ENCODE results near the gene WIZ.
A peak's percentile ranks its signal among the peaks of the same experiment; 100 is the strongest.
"Not testable (repeated sequence)": the region's sequence is repeated elsewhere in the genome, so short reads cannot be mapped to it uniquely, and the experiment has no call there.

The WIZ gene

DNA sequence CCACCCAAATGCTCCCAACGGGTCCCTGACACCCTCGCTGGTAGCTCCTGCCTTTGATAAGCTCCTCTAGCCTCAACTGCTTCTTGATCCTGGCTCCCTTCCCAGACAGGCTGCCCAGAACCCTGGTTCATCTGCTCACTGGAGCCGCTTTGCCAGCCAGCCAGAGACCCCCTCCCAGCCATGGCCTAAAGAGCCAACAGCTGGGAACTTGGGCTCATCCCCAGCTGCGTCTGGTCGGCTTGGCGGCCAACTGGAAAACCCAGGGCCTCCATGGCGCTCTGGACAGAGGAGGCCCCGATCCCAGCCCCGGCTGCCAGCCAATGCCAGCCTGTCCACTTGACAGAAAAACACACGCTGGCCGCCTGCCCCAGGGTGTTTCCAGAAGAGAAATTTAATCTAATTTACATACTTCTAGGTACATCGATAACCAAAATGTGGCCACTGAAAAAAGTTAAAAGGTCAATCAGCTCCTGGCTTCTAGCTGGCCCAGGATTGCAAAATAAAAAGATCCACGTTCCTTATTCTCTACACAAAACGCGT lies 28.0 kb downstream of the WIZ start:
- Histone ChIP-seq H3K4me1 (ENCODE audit: control insufficient read depth, insufficient read depth, low read length, unreplicated experiment) (peaks cover 7% of the 10 kb centered on the region), H3K27me3 (ENCODE audit: insufficient read depth, low read length) (no peaks in the 10 kb centered on the region), H2AFZ (ENCODE audit: low read length, unreplicated experiment) (no peak overlapping the region), H3K36me3 (ENCODE audit: insufficient read depth, low read length) (peaks cover 29% of the 10 kb centered on the region; the same call in 1 of the 2 replicates), H3K27ac (ENCODE audit: low read depth, low read length) (no peak overlapping the region), H3K4me3 (ENCODE audit: low read depth, low read length) (no peak overlapping the region), H3K79me2 (ENCODE audit: control insufficient read depth, insufficient read depth, low read length, unreplicated experiment) (peaks cover 20% of the 10 kb centered on the region)

DNA sequence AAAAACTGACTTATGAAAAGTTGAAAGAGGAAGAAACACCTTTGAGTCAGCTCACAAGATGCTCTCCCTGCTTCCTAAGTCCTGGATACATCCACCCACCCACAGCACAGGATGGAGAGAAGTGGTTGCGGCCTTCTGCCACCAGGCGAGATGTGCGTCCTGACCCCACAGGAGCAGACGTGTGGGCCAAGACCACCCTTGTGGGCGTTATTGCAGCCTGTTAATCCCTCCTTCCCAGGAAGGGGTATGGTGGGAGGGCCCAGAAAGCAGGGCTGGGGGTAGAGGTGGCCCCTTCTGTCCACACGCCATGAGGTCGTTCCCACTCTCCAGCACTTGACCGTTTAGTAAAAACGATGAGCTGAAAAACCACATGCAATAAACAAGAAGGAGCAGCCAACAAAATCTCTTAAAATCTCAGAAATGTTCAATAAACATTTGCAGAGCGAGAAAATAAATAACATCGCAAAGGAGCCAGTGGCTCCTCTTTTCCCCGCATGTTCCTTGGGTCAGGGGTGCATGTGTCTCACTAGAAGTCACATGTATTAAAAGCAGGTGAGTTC lies 28.5 kb downstream of the WIZ start:
- Histone ChIP-seq H3K27me3 (ENCODE audit: insufficient read depth, low read length) (no peaks in the 10 kb centered on the region), H2AFZ (ENCODE audit: low read length, unreplicated experiment) (no peak overlapping the region), H3K4me3 (ENCODE audit: low read depth, low read length) (no peak overlapping the region), H3K79me2 (ENCODE audit: control insufficient read depth, insufficient read depth, low read length, unreplicated experiment) (peaks cover 26% of the 10 kb centered on the region), H3K36me3 (ENCODE audit: insufficient read depth, low read length) (peaks cover 23% of the 10 kb centered on the region; the same call in 1 of the 2 replicates), H3K27ac (ENCODE audit: low read depth, low read length) (no peak overlapping the region), H3K4me1 (ENCODE audit: control insufficient read depth, insufficient read depth, low read length, unreplicated experiment) (peaks cover 9% of the 10 kb centered on the region)

DNA sequence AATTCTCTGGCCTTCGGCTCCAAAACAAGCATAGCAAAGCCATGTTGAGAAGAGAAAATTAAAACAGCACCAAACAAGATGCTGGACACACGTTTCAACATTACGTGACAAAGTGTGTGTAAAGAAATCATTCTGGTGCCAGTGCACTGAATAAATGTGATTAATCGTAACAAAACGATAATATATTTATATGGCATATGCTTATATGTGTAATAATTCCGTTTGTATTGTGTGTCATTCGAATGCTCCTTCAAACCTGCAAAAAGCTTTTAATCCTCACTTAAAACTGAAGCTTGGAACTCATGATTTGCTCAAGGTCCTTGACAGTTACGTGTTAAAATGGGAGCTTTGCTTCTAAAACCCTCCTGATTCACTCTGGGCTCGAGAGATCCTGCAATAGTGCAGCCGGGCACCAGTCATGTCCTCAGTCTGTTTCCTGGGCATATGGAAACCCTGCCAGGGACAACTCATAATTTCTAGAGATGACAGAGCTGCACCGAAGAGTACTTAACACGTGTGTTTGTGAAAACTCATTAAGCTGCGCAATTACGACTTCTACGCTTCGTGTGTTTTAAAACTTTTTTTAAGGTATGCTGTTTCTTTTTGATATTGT lies 30.2 kb downstream of the WIZ start:
- Histone ChIP-seq H3K4me1 (ENCODE audit: control insufficient read depth, insufficient read depth, low read length, unreplicated experiment) (peaks cover 9% of the 10 kb centered on the region), H3K79me2 (ENCODE audit: control insufficient read depth, insufficient read depth, low read length, unreplicated experiment) (peaks cover 40% of the 10 kb centered on the region), H3K4me3 (ENCODE audit: low read depth, low read length) (peak overlapping the region; percentile 99), H3K27me3 (ENCODE audit: insufficient read depth, low read length) (no peaks in the 10 kb centered on the region), H3K27ac (ENCODE audit: low read depth, low read length) (0 out of 2 replicates have a peak overlapping the region, but pooled peaks have one; percentile 4), H2AFZ (ENCODE audit: low read length, unreplicated experiment) (peak overlapping the region; percentile 34), H3K36me3 (ENCODE audit: insufficient read depth, low read length) (peaks cover 22% of the 10 kb centered on the region; the same call in 1 of the 2 replicates)

DNA sequence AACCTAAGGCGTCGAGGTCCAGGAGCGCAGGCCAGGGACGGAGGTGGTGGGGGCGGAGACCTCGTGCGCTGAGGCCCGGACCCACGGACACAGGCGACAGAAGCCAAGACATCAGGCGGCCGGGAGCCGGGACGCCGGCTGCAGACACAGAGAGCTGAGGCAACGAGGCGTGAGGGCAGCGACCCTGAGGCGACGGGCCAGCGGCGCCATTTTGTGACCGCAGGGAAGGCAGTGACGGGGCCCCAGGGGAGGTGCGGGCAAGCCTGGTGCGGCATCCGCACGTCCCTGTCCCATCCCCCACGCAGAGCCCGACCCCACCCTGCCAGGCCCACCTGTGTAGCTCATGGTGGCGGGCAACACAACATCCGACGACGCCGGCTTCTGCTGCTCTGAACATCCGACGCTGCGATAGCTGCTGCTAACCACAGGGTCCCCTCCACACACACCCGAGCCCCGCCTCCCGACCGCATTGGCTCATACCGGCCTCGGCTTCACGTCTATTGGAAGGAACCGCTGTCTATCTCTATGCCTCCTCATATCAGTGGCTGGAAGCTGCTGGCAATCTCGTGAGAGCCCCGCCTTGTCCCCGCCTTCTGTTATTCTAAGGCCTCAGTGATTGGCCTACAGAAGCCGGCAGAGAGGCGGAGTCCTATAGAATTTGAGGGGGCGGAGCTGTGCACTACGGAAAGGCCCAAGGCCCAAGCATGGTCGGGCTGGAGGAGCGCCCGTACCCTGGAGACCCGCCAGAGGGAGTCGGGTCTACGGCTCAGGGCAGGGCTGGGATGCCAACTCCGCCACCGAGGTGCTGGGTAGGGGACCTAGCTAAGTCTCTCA lies 31.0 kb downstream of the WIZ start, which contains the start of gene AKAP8L:
Gene AKAP8L (minus strand): TSS at position 410 of the 834 bp plus-strand sequence. CDS start 65 bp downstream, at position 345.
- Histone ChIP-seq H3K4me3 (ENCODE audit: low read depth, low read length) (peak within 1 kb of the TSS; percentile 99), H3K36me3 (ENCODE audit: insufficient read depth, low read length) (peaks cover 15% of the 10 kb centered on the region; the same call in 1 of the 2 replicates), H3K79me2 (ENCODE audit: control insufficient read depth, insufficient read depth, low read length, unreplicated experiment) (peaks cover 45% of the 10 kb centered on the region), H3K27me3 (ENCODE audit: insufficient read depth, low read length) (no peaks in the 10 kb centered on the region), H2AFZ (ENCODE audit: low read length, unreplicated experiment) (peak within 1 kb of the TSS; percentile 34), H3K4me1 (ENCODE audit: control insufficient read depth, insufficient read depth, low read length, unreplicated experiment) (peaks cover 9% of the 10 kb centered on the region), H3K27ac (ENCODE audit: low read depth, low read length) (peak within 1 kb of the TSS; percentile 30)

DNA sequence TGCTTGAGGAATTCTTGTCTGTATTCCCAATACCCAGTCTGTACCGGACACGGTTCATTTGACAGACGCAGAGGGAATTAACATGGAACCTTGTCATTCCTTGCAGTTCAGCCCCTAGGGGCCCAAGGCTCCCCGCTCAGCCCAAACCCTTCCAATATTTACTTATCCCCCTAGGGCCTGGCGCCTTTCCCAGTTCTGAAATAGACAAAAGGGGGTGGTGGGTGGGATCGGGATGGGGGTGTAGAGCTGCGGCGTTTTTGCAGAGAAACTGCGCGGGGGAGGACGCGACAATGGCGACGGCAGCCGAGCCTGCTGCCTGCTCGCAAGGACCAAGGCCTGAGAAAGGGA lies 31.6 kb downstream of the WIZ start:
- Histone ChIP-seq H3K27me3 (ENCODE audit: insufficient read depth, low read length) (no peaks in the 10 kb centered on the region), H3K79me2 (ENCODE audit: control insufficient read depth, insufficient read depth, low read length, unreplicated experiment) (peaks cover 51% of the 10 kb centered on the region), H2AFZ (ENCODE audit: low read length, unreplicated experiment) (no peak overlapping the region), H3K27ac (ENCODE audit: low read depth, low read length) (peak overlapping the region; percentile 30), H3K36me3 (ENCODE audit: insufficient read depth, low read length) (peaks cover 9% of the 10 kb centered on the region; the same call in 1 of the 2 replicates), H3K4me3 (ENCODE audit: low read depth, low read length) (peak overlapping the region; percentile 99), H3K4me1 (ENCODE audit: control insufficient read depth, insufficient read depth, low read length, unreplicated experiment) (peaks cover 9% of the 10 kb centered on the region)

DNA sequence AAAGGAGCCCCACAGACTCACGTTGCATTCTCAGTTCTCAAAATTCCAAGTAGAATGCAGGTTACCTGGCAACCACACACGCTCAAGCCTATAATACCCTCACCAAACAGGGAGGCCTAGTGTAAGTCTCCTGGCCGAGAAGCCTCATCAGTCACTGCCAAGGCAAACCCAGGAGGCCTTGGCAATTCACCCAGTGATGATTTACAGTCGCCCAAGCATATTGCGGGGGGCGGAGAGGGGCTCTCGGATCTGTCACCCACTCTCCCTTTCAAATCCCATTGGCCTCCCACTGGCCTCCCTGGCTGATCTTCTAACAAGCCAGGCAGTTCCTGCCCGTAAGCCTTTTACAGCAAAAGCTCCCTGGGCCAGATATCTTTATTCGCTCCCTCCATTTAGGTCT lies 32.1 kb downstream of the WIZ start:
- no peak overlapping the region for H2AFZ ChIP-seq (ENCODE audit: low read length, unreplicated experiment)
- H3K4me1 ChIP-seq (ENCODE audit: control insufficient read depth, insufficient read depth, low read length, unreplicated experiment): peaks cover 9% of the 10 kb centered on the region
- peaks cover 56% of the 10 kb centered on the region for H3K79me2 ChIP-seq (ENCODE audit: control insufficient read depth, insufficient read depth, low read length, unreplicated experiment)
- H3K27me3 ChIP-seq (ENCODE audit: insufficient read depth, low read length): no peaks in the 10 kb centered on the region
- peak overlapping the region; percentile 30; the same call in 1 of the 2 replicates for H3K27ac ChIP-seq (ENCODE audit: low read depth, low read length)
- H3K36me3 ChIP-seq (ENCODE audit: insufficient read depth, low read length): peaks cover 6% of the 10 kb centered on the region; the same call in 1 of the 2 replicates
- H3K4me3 ChIP-seq (ENCODE audit: low read depth, low read length): peak overlapping the region; percentile 99

DNA sequence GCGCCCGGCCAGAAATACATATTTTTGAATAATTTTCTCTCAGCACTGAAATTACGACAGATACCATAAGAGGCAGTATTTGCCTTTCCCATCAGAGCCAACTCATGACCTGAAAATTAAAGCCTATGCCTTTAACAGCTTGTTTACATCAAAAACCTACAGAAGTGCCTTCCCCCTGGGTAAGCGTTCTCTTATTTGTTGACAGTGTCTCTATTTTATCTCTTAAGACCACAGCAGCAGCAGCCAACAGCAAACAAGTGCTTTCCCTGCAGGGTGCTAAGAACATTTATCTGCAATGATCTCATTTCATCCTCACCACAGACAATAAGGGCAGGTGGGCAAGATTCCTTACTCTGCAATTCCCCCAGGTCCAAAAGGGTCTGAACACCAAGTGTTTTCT lies 36.9 kb downstream of the WIZ start:
- H3K27ac ChIP-seq (ENCODE audit: low read depth, low read length): no peak overlapping the region
- no peaks in the 10 kb centered on the region for H3K27me3 ChIP-seq (ENCODE audit: insufficient read depth, low read length)
- H3K36me3 ChIP-seq (ENCODE audit: insufficient read depth, low read length): peaks cover 8% of the 10 kb centered on the region; the same call in 1 of the 2 replicates
- no peak overlapping the region for H3K4me3 ChIP-seq (ENCODE audit: low read depth, low read length)
- no peak overlapping the region for H2AFZ ChIP-seq (ENCODE audit: low read length, unreplicated experiment)
- peaks cover 13% of the 10 kb centered on the region for H3K4me1 ChIP-seq (ENCODE audit: control insufficient read depth, insufficient read depth, low read length, unreplicated experiment)
- H3K79me2 ChIP-seq (ENCODE audit: control insufficient read depth, insufficient read depth, low read length, unreplicated experiment): peaks cover 88% of the 10 kb centered on the region

DNA sequence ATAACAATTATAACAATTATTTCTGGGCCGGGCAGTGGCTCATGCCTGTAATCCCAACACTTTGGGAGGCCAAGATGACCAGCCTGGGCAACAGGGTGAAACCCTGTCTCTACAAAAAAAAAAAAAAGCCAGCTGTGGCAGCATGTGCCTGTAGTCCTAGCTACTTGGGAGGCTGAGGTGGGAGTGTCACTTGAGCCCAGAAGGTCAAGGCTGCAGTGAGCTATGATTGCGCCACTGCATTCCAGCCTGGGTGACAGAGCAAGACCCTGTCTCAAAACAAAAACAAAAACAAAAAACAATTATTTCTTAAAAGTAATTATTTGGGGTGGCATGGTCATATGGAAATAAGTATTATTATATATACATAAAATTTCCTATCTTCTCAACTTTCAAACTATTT lies 38.4 kb downstream of the WIZ start:
- not testable (repeated sequence) for H3K36me3 ChIP-seq (ENCODE audit: insufficient read depth, low read length); H2AFZ ChIP-seq (ENCODE audit: low read length, unreplicated experiment); H3K4me3 ChIP-seq (ENCODE audit: low read depth, low read length); H3K27ac ChIP-seq (ENCODE audit: low read depth, low read length); H3K4me1 ChIP-seq (ENCODE audit: control insufficient read depth, insufficient read depth, low read length, unreplicated experiment); H3K27me3 ChIP-seq (ENCODE audit: insufficient read depth, low read length)
- H3K79me2 ChIP-seq (ENCODE audit: control insufficient read depth, insufficient read depth, low read length, unreplicated experiment): peaks cover 87% of the 10 kb centered on the region

DNA sequence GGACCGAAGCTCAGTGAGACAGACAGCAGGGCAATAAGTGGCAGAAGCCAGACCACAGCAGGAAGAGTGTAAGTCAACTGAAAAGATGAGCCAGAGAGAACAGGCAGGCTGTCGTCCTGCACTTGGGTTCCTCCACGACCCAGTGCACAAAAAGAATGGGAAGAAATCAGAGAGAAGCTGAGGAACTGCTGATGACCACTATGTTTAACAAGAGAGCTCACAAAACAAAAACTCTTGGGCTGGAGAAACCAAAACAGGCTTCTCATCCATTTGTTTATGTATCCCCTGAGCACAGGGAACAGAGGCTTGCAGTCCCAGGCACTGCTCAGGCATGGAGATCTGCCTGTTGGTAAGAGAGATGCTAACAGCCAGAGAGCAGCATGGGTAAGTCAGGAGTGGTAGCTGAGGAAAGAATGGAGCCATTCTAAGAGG lies 45.0 kb downstream of the WIZ start:
- Histone ChIP-seq H3K4me1 (ENCODE audit: control insufficient read depth, insufficient read depth, low read length, unreplicated experiment) (no peaks in the 10 kb centered on the region), H2AFZ (ENCODE audit: low read length, unreplicated experiment) (no peak overlapping the region), H3K27me3 (ENCODE audit: insufficient read depth, low read length) (no peaks in the 10 kb centered on the region), H3K36me3 (ENCODE audit: insufficient read depth, low read length) (0 out of 2 replicates have a peak, but pooled peaks cover 2% of the 10 kb centered on the region), H3K4me3 (ENCODE audit: low read depth, low read length) (no peak overlapping the region), H3K79me2 (ENCODE audit: control insufficient read depth, insufficient read depth, low read length, unreplicated experiment) (peaks cover 68% of the 10 kb centered on the region), H3K27ac (ENCODE audit: low read depth, low read length) (no peak overlapping the region)

DNA sequence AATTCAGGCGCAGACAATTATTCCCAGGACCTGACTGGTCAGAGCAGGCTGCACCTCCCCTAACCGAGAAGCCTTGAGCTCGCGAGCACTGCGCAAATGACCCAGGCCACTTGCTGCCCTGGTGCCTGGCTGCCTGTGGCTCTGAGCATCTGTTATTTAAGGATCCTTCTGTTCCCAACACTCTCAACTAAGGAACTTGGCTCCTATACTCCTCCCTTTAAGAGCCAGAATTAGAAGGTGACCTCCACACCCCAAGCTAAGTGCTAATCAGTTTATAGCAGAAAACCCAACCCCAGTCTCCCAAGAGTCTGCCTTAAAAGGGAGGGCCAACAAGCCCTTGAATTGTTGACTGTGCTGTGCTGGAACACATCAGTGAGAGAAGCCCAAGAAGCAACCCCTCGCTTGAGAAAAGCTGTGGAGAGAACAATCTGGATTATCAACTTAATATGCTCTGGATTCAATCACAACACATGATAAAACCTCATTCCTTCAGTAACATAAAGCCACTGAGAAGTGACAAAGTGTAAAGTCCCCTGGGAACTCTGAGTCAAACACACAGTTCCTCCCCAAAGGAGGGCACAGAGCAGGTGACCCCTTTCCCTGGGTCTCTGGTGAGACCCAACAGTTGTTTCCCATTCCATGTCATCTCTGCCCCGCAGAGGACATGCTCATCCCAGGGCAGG lies 45.5 kb downstream of the WIZ start:
- Histone ChIP-seq H3K4me3 (ENCODE audit: low read depth, low read length) (no peak overlapping the region), H2AFZ (ENCODE audit: low read length, unreplicated experiment) (no peak overlapping the region), H3K36me3 (ENCODE audit: insufficient read depth, low read length) (0 out of 2 replicates have a peak, but pooled peaks cover 2% of the 10 kb centered on the region), H3K4me1 (ENCODE audit: control insufficient read depth, insufficient read depth, low read length, unreplicated experiment) (no peaks in the 10 kb centered on the region), H3K79me2 (ENCODE audit: control insufficient read depth, insufficient read depth, low read length, unreplicated experiment) (peaks cover 62% of the 10 kb centered on the region), H3K27ac (ENCODE audit: low read depth, low read length) (no peak overlapping the region), H3K27me3 (ENCODE audit: insufficient read depth, low read length) (no peaks in the 10 kb centered on the region)
